HG02610 (cell line): ENCODE results near the gene CRYBG2.
"Not testable (repeated sequence)": the region's sequence is repeated elsewhere in the genome, so short reads cannot be mapped to it uniquely, and the experiment has no call there.

ENCODE experiments used
- ATAC-seq: cut with Tn5 transposase; IDR thresholded peaks from one replicate; pipeline ENCODE4 v1.9.1; 2021; ENCODE audit warnings: mild to moderate bottlenecking, moderate library complexity; ENCODE audit not compliant: unreplicated experiment

The CRYBG2 gene, protein sequence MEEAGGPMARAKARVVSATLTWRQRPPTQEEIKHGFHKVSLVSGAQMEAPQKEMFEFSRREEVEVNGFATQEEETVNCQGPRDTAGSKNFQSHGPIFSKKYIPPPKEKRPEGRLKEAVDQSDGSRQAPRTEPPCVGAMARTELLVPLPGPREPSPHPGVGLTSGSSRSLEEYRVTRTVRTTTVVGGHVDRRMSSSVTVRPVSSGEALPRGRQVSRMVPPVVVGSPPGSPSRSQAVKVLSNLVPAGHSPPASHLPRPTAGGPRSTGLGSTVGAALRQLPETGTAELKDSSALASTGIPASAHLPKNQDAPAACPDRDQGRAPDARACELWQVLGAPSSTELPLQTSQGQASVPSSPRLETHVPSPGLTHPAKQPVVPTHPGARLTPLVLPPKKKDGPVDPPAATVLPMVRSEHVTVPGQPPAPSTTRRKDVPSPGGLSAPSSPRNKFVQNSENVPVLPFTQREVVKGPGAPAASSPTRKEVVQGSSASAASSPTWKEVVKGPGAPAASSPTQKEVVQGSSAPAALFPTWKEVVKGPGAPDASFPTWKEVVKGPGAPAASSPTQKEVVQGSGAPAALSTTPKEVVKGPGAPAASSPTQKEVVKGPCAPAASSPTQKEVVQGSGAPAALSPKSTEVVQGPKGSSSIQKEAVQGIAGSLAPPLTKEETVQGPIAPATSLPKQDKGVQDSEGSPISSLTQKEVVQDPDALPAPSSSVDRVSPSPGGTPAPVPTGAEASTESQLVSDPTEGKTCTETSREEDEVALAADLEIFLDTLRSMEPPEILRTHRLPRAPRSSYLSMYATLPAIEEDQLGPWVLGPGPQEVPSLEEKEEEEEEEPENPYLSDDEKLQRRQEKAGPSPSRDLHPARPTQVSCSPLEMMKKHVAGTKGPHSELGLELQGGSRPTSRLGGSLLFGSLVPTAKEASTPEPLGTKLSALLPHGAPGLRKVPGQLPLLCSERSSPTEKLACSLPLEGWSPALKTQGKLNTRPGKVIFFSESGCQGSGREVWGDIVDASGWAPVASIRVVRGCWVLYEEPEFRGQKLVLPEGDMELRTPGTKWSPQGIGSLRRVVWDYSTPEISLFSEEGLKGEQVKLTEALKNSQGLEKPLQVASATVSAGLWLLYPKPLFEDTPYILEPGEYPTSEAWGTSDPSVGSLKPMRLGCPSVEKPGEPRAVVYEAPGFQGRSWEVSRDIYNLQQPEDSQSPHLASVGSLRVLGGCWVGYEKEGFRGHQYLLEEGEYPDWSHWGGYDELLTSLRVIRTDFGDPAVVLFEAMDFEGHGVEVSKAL (N-terminal part only)

GRCh38 chr1:26353976-26354820, at the start of gene CRYBG2:
Gene CRYBG2 (minus strand): TSS chr1:26354130. CDS start chr1:26346657, 7,473 bp downstream.
- no peak for ATAC-seq

DNA sequence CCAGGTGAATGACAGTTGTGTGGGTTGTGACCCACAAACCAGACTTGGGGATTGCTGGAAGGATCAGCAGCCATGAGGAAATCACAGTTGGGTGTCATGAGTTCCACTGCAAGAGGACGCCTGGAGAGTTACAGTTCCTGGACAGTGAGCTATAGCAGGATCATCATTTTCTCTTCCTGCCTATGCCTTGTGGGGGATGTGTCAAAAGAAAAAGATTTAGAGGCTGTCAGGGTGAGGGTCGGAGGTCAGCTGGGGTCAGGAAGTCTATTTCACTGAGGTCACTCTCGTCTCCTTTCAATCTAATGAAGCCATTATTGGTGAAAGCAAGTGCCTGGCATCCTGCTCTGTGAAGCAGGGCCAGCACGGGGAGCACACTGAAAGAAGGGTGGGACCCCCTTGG, 49.7 kb upstream of the CRYBG2 start:
- ATAC-seq = no peak

- ATAC-seq = no peak
These were observed 48.0 kb upstream of the CRYBG2 start for GRCh38 chr1:26401891-26402290.

DNA sequence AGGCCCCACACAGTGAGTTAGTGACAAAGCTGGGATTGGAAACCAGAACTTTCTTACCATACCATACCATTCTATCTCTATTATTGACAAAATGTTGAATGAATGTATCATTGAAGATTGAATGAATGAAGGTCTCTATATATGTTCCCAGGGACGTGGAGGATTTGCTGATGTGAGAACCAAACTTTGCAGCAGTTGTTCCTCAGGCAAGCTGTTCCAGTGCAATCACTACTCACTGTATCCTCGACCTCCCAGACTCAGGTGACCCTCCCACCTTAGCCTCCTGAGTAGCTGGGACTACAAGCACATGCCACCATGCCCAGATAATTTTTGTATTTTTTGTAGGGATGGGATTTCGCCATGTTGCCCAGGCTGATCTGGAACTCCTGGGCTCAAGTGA, 45.1 kb upstream of the CRYBG2 start:
- ATAC-seq = no peak

GRCh38 chr1:26395754-26396153, 41.8 kb upstream of the CRYBG2 start:
- ATAC-seq = no peak

GRCh38 chr1:26391450-26391849, 37.5 kb upstream of the CRYBG2 start:
- ATAC-seq = no peak

GRCh38 chr1:26389604-26390247, 35.8 kb upstream of the CRYBG2 start:
- no peak for ATAC-seq

GRCh38 chr1:26388791-26389445, 35.0 kb upstream of the CRYBG2 start:
- no peak for ATAC-seq

DNA sequence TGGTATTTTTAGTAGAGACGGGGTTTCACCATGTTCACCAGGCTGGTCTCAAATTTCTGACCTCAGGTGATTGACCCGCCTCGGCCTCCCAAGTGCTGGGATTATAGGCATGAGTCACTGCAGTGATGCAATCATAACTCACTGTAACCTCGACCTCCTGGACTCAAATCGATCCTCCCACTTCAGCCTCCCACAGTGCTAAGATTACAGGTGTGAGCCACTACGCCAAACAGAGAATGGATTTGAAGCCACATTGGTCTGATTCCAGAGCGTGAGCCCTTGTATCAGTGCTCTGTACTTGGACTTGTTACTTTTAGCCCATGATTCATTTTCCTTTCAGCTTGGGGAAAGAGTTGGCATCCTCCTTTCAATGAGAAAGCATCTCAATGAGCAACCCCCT, 33.5 kb upstream of the CRYBG2 start:
- no peak for ATAC-seq

GRCh38 chr1:26385063-26385462, 31.1 kb upstream of the CRYBG2 start:
- not testable (repeated sequence) for ATAC-seq

DNA sequence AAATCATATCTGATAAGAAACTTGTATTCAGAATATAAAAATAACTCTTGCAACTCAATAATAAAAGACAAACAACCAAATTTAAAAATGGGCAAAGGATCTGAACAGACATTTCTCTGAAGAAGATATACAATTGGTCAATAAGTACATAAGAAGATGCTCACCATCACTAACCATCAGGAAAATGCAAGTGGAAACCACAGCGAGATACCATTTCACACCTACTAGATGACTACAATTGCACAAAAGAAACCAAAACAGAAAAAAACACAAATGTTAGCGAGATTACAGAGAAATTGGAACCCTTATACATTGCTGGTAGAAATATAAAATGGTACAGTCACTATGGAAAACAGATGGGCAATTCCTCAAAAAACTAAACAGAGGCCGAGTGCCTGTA, 30.1 kb upstream of the CRYBG2 start:
- ATAC-seq = no peak

GRCh38 chr1:26378879-26379251, 24.9 kb upstream of the CRYBG2 start:
- ATAC-seq = no peak

GRCh38 chr1:26378088-26378878, 24.4 kb upstream of the CRYBG2 start:
- peak; percentile 90 for ATAC-seq

- no peak for ATAC-seq
These were observed 22.1 kb upstream of the CRYBG2 start for GRCh38 chr1:26376050-26376449.

- ATAC-seq = no peak
These were observed 21.2 kb upstream of the CRYBG2 start for GRCh38 chr1:26375081-26375480.

DNA sequence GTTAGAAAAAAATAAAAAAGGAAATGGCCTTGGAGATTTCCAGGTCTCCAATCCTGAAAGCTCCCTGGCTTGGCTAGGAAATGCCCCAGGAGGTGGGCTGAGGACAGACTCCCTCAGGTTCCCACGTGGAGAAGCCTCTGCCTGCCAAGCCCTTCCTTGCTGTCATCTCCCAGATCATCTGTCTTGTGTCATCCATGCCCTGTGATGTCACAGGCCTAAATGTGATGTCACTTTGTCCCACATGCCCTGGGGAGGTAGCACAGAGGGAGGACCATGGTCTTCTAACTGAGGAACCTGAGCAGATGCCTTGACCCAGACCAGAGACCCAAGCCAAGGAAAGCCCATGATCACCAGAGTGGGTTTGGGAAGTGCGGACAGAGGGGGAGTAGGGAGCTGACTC, 20.4 kb upstream of the CRYBG2 start:
- not testable (repeated sequence) for ATAC-seq

GRCh38 chr1:26373789-26374188, 19.9 kb upstream of the CRYBG2 start:
- ATAC-seq = no peak

DNA sequence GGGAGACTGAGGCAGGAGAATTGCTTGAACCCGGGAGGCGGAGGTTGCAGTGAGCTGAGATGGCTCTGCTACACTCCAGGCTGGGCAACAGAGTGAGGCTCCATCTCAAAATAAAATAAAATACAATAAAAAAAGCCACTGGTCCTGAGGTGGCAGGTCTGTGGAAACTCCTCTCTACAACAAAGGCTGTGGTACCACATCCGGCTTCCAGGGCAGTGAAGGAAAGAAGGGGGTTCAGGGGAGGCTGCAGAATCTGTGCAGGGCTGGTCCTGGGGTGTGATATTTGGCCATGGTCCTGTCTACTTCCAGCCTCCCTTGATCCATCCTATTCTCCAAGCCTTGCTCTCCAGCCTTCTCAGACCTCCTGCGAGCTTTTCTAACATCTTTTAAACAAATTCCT, 19.4 kb upstream of the CRYBG2 start:
- ATAC-seq = no peak
